Measurements from ENCODE around the gene LRG1. TPM values are rescaled to one million over a fixed set of nuclear protein-coding genes. Genes with fewer than 3 reads are reported as not detected.

Gene LRG1
- total and polyA plus RNA-seq, 2 of the 13 experiments (the other 11 are each of a cell fraction or from before 2014, with no cell fraction given) = 12.0 to 39.3 TPM

DNA sequence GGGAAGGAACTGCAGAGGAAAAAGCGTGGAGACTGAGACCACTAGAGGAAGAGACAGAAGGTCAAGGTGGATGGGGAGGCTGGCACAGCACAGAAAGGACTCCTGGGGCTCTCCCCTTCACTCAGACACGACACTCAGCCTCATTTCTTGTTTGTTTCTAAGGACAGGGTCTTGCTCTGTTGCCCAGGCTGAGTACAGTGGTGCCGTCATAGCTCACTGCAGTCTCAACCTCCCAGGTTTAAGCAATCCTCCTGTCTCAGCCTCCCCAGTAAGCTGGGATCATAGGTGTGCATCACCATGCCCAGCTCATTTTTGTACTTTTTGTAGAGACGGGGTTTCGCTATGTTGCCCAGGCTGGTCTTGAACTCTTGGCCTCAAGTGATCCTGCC, 31.1 kb upstream of the LRG1 start:
- POLR2A ChIA-PET = no interaction called here
- peaks cover 60% of the 10 kb centered on the region for H3K79me2 ChIP-seq (ENCODE audit: insufficient read depth, low read length)

More for the DNA sequence above, 31.1 kb upstream of the LRG1 start:
- no peak overlapping the region for H2AFZ ChIP-seq (ENCODE audit: low read length)
- no peak overlapping the region for H3K27ac ChIP-seq (ENCODE audit: extremely low read length, insufficient read depth, low read length)
- H3K36me3 ChIP-seq (replicated peaks in 1 of 2; ENCODE audit: control insufficient read depth in 1 of 2, insufficient read depth in 2 of 2, low read length in 2 of 2) = peaks cover 5 to 9% of the 10 kb centered on the region in 2 experiments; a peak in 4 of 5 replicates
- no peak for FAIRE-seq
- 98% methylated on average over 5 of the region's 5 CpGs for WGBS (ENCODE audit: low lambda C conversion rate)
- in situ Hi-C loops (cut with HindIII; ENCODE audit: extremely low pct_ligation_motif_present, low pct_unique_long_range_greater_than_20kb) = no loop called here
- H4K20me1 ChIP-seq (ENCODE audit: insufficient read depth, low read length) = peaks cover 48% of the 10 kb centered on the region
- H3K27me3 ChIP-seq (ENCODE audit: control insufficient read depth in 1 of 2, insufficient read depth in 2 of 2, low read length in 2 of 2) = no peaks in the 10 kb centered on the region
- no peaks in the 10 kb centered on the region for H3K9me3 ChIP-seq (ENCODE audit: low read length)
- CTCF ChIA-PET (ENCODE audit: low intra/inter-chr PET ratio, low total read pairs) = no interaction called here
- ATAC-seq = no peak
- H3K4me2 ChIP-seq (ENCODE audit: low read depth, low read length) = no peak overlapping the region
- no peak for DNase-seq (ENCODE audit: low spot score)
- BruUV-seq (replicated peaks) = no TSS peak
- no peak overlapping the region for H3K9ac ChIP-seq (ENCODE audit: insufficient read depth, low read depth, low read length)
- intact Hi-C loops (cut with micrococcal nuclease; ENCODE audit: unreplicated experiment) = no loop called here
- H3K4me3 ChIP-seq (replicated peaks in 1 of 3; ENCODE audit: insufficient read depth in 1 of 3, low read depth in 2 of 3, low read length in 3 of 3) = no peak overlapping the region
- H3K4me1 ChIP-seq (ENCODE audit: insufficient read depth, low read length) = peaks cover 11% of the 10 kb centered on the region
- TF ChIP-seq HDAC6 (IDR thresholded peaks at IDR 0.05; ENCODE audit: low read depth, low read length) (no peak), MXI1 (IDR thresholded peaks at IDR 0.05; ENCODE audit: borderline replicate concordance, low read depth, low read length) (no peak), ARNT (IDR thresholded peaks at IDR 0.05) (no peak), ZNF121 (CRISPR knock-in tag; IDR thresholded peaks at IDR 0.05) (0 out of 2 replicates have a peak, but pooled peaks have one; percentile 24), ZFP91 (CRISPR knock-in tag; IDR thresholded peaks at IDR 0.05; ENCODE audit: borderline replicate concordance) (0 out of 2 replicates have a peak, but pooled peaks have one; percentile 15)
- TF ChIP-seq, protein P1, sequence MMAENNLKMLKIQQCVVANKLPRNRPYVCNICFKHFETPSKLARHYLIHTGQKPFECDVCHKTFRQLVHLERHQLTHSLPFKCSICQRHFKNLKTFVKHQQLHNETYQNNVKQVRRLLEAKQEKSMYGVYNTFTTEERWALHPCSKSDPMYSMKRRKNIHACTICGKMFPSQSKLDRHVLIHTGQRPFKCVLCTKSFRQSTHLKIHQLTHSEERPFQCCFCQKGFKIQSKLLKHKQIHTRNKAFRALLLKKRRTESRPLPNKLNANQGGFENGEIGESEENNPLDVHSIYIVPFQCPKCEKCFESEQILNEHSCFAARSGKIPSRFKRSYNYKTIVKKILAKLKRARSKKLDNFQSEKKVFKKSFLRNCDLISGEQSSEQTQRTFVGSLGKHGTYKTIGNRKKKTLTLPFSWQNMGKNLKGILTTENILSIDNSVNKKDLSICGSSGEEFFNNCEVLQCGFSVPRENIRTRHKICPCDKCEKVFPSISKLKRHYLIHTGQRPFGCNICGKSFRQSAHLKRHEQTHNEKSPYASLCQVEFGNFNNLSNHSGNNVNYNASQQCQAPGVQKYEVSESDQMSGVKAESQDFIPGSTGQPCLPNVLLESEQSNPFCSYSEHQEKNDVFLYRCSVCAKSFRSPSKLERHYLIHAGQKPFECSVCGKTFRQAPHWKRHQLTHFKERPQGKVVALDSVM (CRISPR knock-in tag; IDR thresholded peaks at IDR 0.05) = 0 out of 2 replicates have a peak, but pooled peaks have one; percentile 12
